ENCODE measurements around the gene NR6A1. TPM values are rescaled to one million over a fixed set of nuclear protein-coding genes. Genes with fewer than 3 reads are reported as not detected.
A peak's percentile ranks its signal among the peaks of the same experiment; 100 is the strongest.

The NR6A1 gene
- total and polyA plus RNA-seq, 2 of the 8 experiments (the other 6 are each of a cell fraction or from before 2014, with no cell fraction given) = 93.2 to 237 TPM

- FAIRE-seq (no peak), DNase-seq (ENCODE audit: low read depth in 1 of 2, low spot score in 2 of 2) (no peak)
- H3K9ac ChIP-seq (replicated peaks in 1 of 4; ENCODE audit: extremely low read depth in 1 of 4, low read depth in 3 of 4, low read length in 3 of 4) = no peak overlapping the region
- no peaks in the 10 kb centered on the region for H3K9me3 ChIP-seq (ENCODE audit: insufficient read depth in 2 of 2, low read depth in 1 of 2, low read length in 1 of 2)
- H3K4me1 ChIP-seq (replicated peaks in 1 of 4; ENCODE audit: control insufficient read depth in 3 of 4, insufficient read depth in 4 of 4, low read length in 3 of 4) = peaks cover 10 to 25% (median 16%) of the 10 kb centered on the region in 4 experiments
- peak overlapping the region; percentile 80 for H3K4ac ChIP-seq (replicated peaks; ENCODE audit: insufficient read length, low read depth, low read length)
- H3K79me2 ChIP-seq (ENCODE audit: control insufficient read depth in 1 of 2, insufficient read depth in 2 of 2, low read length in 2 of 2) = no peaks in the 10 kb centered on the region
- ChIA-PET CTCF (ENCODE audit: partially characterized antibody) (interaction anchor here (0.7 to 65.2 kb wide), 8 partner anchors 9 to 193 kb away, joined by 4 to 1529 read pairs (median 7); partner anchors contain the start of genes ARPC5L, NR6A1, OLFML2A and RPL35), POLR2A (ENCODE audit: partially characterized antibody) (interaction anchor here (1.0 to 5.9 kb wide), 5 partner anchors 10 to 52 kb away, joined by 3 to 23 read pairs (median 5); partner anchors contain the start of genes ARPC5L and RPL35)
- no peak overlapping the region for H3K56ac ChIP-seq (replicated peaks; ENCODE audit: insufficient read length, low read depth, low read length)
- H2BK20ac ChIP-seq (ENCODE audit: low read length) = peak overlapping the region; percentile 99
- 0 out of 2 replicates have a peak overlapping the region, but pooled peaks have one; percentile 45 for H3K27ac ChIP-seq (ENCODE audit: low read depth, low read length)
- H2BK5ac ChIP-seq (ENCODE audit: low read depth, low read length) = peak overlapping the region; percentile 87
- peak overlapping the region; percentile 48; the same call in 1 of the 2 replicates for H3K18ac ChIP-seq (ENCODE audit: extremely low read depth, low read length)
- peak overlapping the region; percentile 99; the same call in 1 of the 2 replicates for H2AK5ac ChIP-seq (ENCODE audit: low read depth, low read length)
- TF ChIP-seq HDAC6 (IDR thresholded peaks at IDR 0.05; ENCODE audit: low read depth, low read length) = no peak
- no peak for TF ChIP-seq POU5F1 (IDR thresholded peaks at IDR 0.05; ENCODE audit: low read depth, low read length)
- TF ChIP-seq GTF2F1 (IDR thresholded peaks at IDR 0.05; ENCODE audit: borderline replicate concordance, low read depth, low read length) = no peak
- no peak for TF ChIP-seq SIN3A (conservative IDR thresholded peaks at IDR 0.05 in 1 of 2, IDR thresholded peaks at IDR 0.05 in 1 of 2; ENCODE audit: low read depth in 1 of 2, low read length in 2 of 2)
- no peak for TF ChIP-seq JUN (IDR thresholded peaks at IDR 0.05; ENCODE audit: low read depth, low read length)
- TF ChIP-seq RFX5 (IDR thresholded peaks at IDR 0.05; ENCODE audit: borderline replicate concordance, low read depth, low read length) = no peak
- TF ChIP-seq RBBP5 (IDR thresholded peaks at IDR 0.05; ENCODE audit: borderline replicate concordance, low read depth, low read length) = no peak
- no peak for TF ChIP-seq BRCA1 (IDR thresholded peaks at IDR 0.05; ENCODE audit: low read depth, low read length)
- no peak for TF ChIP-seq KDM4A (IDR thresholded peaks at IDR 0.05; ENCODE audit: low read depth, low read length, severe bottlenecking)
- H2BK120ac ChIP-seq (replicated peaks; ENCODE audit: low read depth, low read length) = no peak overlapping the region
- H4K5ac ChIP-seq (ENCODE audit: insufficient read length, low read depth, low read length) = no peak overlapping the region
- no peaks in the 10 kb centered on the region for H4K20me1 ChIP-seq (replicated peaks in 1 of 2; ENCODE audit: control insufficient read depth in 1 of 2, insufficient read depth in 2 of 2, low read length in 2 of 2)
- H3K36me3 ChIP-seq (ENCODE audit: control insufficient read depth in 2 of 4, insufficient read depth in 4 of 4, low read length in 3 of 4) = no peaks in the 10 kb centered on the region
- 0 out of 4 replicates have a peak overlapping the region, but pooled peaks have one; percentile 8 to 31 for H3K4me2 ChIP-seq (ENCODE audit: insufficient read depth in 1 of 2, low read depth in 2 of 2, low read length in 2 of 2)
- no peaks in the 10 kb centered on the region for H3K79me1 ChIP-seq (ENCODE audit: low read depth, low read length)
- H3K27me3 ChIP-seq (replicated peaks in 1 of 4; ENCODE audit: control insufficient read depth in 3 of 4, extremely low read depth in 1 of 4, insufficient read depth in 3 of 4, low read length in 3 of 4) = no peaks in the 10 kb centered on the region
- no peak overlapping the region for H3K4me3 ChIP-seq (ENCODE audit: extremely low read depth in 1 of 4, insufficient read depth in 2 of 4, low read depth in 3 of 4, low read length in 4 of 4)
- no peak overlapping the region for H3K23ac ChIP-seq (ENCODE audit: insufficient read length)
- H4K91ac ChIP-seq (replicated peaks; ENCODE audit: insufficient read length, low read length) = peak overlapping the region; percentile 91
- peak overlapping the region; percentile 96 for H2BK12ac ChIP-seq (ENCODE audit: low read depth, low read length)
- H2BK15ac ChIP-seq (ENCODE audit: low read length) = peak overlapping the region; percentile 100
- WGBS, 2 experiments (ENCODE audit: extremely low coverage in 1 of 2, insufficient coverage in 1 of 2, insufficient read length in 1 of 2, insufficient replicate concordance in 2 of 2, low coverage in 1 of 2, low lambda C conversion rate in 2 of 2, missing lambda C conversion rate in 1 of 2) = 96% methylated on average over 59 of the region's 60 CpGs; no CpG with 5 or more reads in 1 of the 2 experiments
- no peak overlapping the region; the same call in 1 of the 2 replicates for H2AFZ ChIP-seq (ENCODE audit: low read length)
- H3K14ac ChIP-seq (ENCODE audit: insufficient read length) = no peak overlapping the region
- H3K23me2 ChIP-seq (ENCODE audit: low read depth, low read length) = peaks cover 2% of the 10 kb centered on the region; the same call in 1 of the 2 replicates
- no peak overlapping the region; the same call in 1 of the 2 replicates for H4K8ac ChIP-seq (ENCODE audit: extremely low read depth, insufficient read depth, low read length)
These were observed 38.8 kb upstream of the NR6A1 start for GRCh38 chr9:124809741-124810500.

Data from H1 (cell line).